ENCODE results near the gene NDUFB7. TPM values are rescaled to one million over a fixed set of nuclear protein-coding genes. Genes with fewer than 3 reads are reported as not detected.
A peak's percentile ranks its signal among the peaks of the same experiment; 100 is the strongest.

The NDUFB7 gene
- total and polyA plus RNA-seq, 3 experiments from 2014 or later = 123 to 235 (median 126) TPM

DNA sequence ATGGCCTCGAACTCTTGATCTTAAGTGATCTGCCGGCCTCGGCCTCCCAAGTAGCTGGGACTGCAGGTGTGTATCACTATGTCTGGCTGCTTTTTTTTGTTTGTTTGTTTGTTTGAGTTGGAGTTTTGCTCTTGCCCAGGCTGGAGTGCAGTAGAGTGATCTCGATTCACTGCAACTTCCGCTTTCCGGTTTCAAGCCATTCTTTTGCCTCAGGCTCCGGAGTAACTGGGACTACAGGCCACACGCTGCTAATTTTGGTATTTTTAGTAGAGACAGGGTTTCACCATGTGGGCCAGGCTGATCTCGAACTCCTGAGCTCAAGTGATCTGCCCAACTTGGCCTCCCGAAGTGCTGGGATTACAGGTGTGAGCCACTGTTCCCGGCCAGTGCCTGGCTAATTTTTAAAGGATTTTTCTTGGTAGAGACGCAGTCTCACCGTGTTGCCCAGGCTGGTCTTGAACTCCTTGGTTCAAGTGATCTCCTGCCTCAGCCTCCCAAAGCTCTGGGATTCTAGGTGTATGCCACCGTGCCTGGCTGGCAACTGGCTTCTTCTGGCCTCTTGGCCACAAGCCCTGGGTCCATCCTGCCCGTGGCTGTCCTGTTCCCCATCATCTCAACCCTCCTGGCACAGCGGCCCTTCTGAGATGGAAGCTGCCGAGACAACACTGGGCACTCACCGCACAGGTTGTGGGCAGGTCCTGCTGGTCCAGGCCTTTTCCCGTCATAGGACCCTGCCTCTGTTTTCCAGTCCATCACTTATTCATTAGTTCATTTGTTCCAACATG lies 30.9 kb downstream of the NDUFB7 start:
- Mint-ChIP-seq H3K27me3 (no peaks in the 10 kb centered on the region), H3K4me3 (no peak overlapping the region), H3K27ac (peak overlapping the region in 1 of 8 donors; percentile 33), H3K9me3 (no peaks in the 10 kb centered on the region), H3K4me1 (peaks cover 29 to 71% (median 29%) of the 10 kb centered on the region in 3 donors), H3K36me3 (peaks cover 0 to 33% (median 0%) of the 10 kb centered on the region in 3 donors)
- Histone ChIP-seq H3K4me3 (ENCODE audit: low read length) (no peak overlapping the region), H3K9me3 (ENCODE audit: low read length) (no peaks in the 10 kb centered on the region), H3K27ac (ENCODE audit: low read depth, low read length) (no peak overlapping the region), H3K36me3 (ENCODE audit: insufficient read depth, low read length) (no peaks in the 10 kb centered on the region), H3K4me1 (ENCODE audit: insufficient read depth, low read length) (peaks cover 9% of the 10 kb centered on the region), H3K27me3 (ENCODE audit: insufficient read depth, low read length, poor library complexity, severe bottlenecking) (no peaks in the 10 kb centered on the region)
- DNase-seq = no peak
- ChIA-PET POLR2A (no interaction called here), CTCF (no interaction called here)

DNA sequence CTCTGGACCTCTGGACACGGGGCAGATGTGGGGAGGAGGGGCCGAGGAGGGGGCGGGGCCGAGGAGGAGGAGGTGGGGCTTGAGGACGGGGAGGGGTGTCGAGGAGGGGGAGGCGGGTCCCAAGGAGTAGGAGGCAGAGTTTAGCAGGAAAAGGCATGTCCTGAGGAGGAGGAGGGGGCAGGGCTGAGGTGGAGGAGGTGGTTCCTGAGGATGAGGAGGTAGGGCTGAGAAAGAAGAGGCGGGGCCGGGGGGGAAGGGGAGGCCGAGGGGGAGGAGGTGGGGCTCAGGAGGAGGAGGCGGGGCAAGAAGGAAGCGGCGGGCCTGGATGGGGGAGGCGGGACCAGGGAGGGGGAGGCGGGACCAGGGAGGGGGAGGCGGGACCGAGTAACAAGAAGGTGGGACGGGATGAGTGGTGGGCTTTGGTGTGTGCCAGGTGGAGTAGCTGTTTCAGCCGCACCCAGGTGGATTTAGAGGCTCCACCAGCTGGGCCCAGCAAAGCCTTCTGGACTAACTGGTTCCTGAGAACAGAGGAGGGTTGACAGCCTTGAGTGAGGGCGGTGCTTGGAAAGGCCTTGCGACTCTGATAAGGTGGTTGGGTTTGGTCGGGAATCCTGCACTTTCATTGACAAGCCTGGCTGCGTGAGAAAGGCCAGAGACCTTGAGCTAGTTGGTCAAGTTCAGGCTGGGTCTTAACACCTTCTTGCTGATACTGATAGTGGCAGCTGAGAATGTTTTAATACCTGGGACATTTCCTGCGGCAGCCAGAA lies 34.8 kb downstream of the NDUFB7 start:
- peak in 2 of 5 donors; percentile 13 to 35 for DNase-seq
- Histone ChIP-seq H3K9me3 (ENCODE audit: low read length) (no peaks in the 10 kb centered on the region), H3K4me1 (ENCODE audit: insufficient read depth, low read length) (peaks cover 32% of the 10 kb centered on the region), H3K4me3 (ENCODE audit: low read length) (no peak overlapping the region), H3K27me3 (ENCODE audit: insufficient read depth, low read length, poor library complexity, severe bottlenecking) (no peaks in the 10 kb centered on the region), H3K36me3 (ENCODE audit: insufficient read depth, low read length) (no peaks in the 10 kb centered on the region), H3K27ac (ENCODE audit: low read depth, low read length) (no peak overlapping the region)
- ChIA-PET CTCF (interaction anchor here (0.8 to 1.8 kb wide), 6 partner anchors 12 to 32 kb away, joined by 3 to 7 read pairs (median 4); no protein-coding TSS in a partner anchor), POLR2A (interaction anchor here (0.7 kb wide), 1 partner anchor 362 kb away, joined by 5 read pairs; no protein-coding TSS in a partner anchor)
- no peaks in the 10 kb centered on the region for H3K9me3 Mint-ChIP-seq
- H3K4me1 Mint-ChIP-seq = peaks cover 28 to 65% (median 28%) of the 10 kb centered on the region in 3 donors
- H3K36me3 Mint-ChIP-seq = peaks cover 0 to 24% (median 6%) of the 10 kb centered on the region in 3 donors
- peak overlapping the region in 2 of 8 donors; percentile 12 to 61 for H3K27ac Mint-ChIP-seq
- no peaks in the 10 kb centered on the region for H3K27me3 Mint-ChIP-seq
- peak overlapping the region in 2 of 7 donors; percentile 28 to 61 for H3K4me3 Mint-ChIP-seq

DNA sequence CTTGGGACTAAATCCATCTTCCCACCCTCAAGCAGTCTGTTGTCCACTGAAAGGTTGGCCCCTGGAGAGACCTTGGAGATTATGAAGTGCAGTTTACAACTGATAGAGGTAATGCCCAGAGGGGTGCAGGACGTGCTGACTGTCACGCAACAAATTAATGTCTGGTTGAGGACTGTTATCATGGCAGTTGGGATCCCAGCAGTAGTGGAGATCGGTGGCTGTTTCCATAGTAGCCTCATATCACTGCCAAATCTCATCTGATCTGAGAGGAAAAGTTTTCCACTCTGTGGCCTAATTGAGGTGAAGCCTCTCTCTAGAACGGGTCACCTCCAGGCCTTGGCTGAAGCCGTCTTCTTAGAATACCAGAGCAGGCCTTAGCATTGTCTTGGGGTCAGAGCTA lies 38.4 kb downstream of the NDUFB7 start:
- no peak overlapping the region for H3K27ac ChIP-seq (ENCODE audit: low read depth, low read length)
- H3K27me3 ChIP-seq (ENCODE audit: insufficient read depth, low read length, poor library complexity, severe bottlenecking) = no peaks in the 10 kb centered on the region
- H3K4me1 ChIP-seq (ENCODE audit: insufficient read depth, low read length) = peaks cover 57% of the 10 kb centered on the region
- Mint-ChIP-seq H3K9me3 (no peaks in the 10 kb centered on the region), H3K27me3 (no peaks in the 10 kb centered on the region), H3K27ac (peak overlapping the region in 6 of 8 donors; percentile 35 to 59 (median 40)), H3K4me3 (peak overlapping the region in 1 of 7 donors; percentile 12), H3K36me3 (peaks cover 0 to 26% (median 6%) of the 10 kb centered on the region in 3 donors), H3K4me1 (peaks cover 36 to 77% (median 43%) of the 10 kb centered on the region in 3 donors)
- H3K9me3 ChIP-seq (ENCODE audit: low read length) = no peaks in the 10 kb centered on the region
- H3K36me3 ChIP-seq (ENCODE audit: insufficient read depth, low read length) = no peaks in the 10 kb centered on the region
- ChIA-PET POLR2A (interaction anchor here (1.3 kb wide), 1 partner anchor 12 kb away, joined by 6 read pairs; no protein-coding TSS in a partner anchor), CTCF (interaction anchor here (1.1 to 3.3 kb wide), 5 partner anchors 16 to 53 kb away, joined by 3 to 14 read pairs (median 5); no protein-coding TSS in a partner anchor)
- DNase-seq = no peak
- no peak overlapping the region for H3K4me3 ChIP-seq (ENCODE audit: low read length)

GRCh38 chr19:14530506-14530905 lies 41.4 kb downstream of the NDUFB7 start:
- no peak for DNase-seq
- Mint-ChIP-seq H3K27ac (peak overlapping the region in 7 of 8 donors; percentile 29 to 100 (median 94)), H3K9me3 (no peaks in the 10 kb centered on the region), H3K36me3 (peaks cover 0 to 24% (median 6%) of the 10 kb centered on the region in 3 donors), H3K27me3 (no peaks in the 10 kb centered on the region), H3K4me1 (peaks cover 32 to 73% (median 45%) of the 10 kb centered on the region in 3 donors), H3K4me3 (peak overlapping the region; percentile 85 to 99 (median 94))
- ChIA-PET CTCF (no interaction called here), POLR2A (interaction anchor here (0.6 to 4.6 kb wide), 4 partner anchors 13 to 204 kb away, joined by 3 to 44 read pairs (median 6); partner anchors contain the start of gene DNAJB1)
- H3K9me3 ChIP-seq (ENCODE audit: low read length) = no peaks in the 10 kb centered on the region
- no peaks in the 10 kb centered on the region for H3K27me3 ChIP-seq (ENCODE audit: insufficient read depth, low read length, poor library complexity, severe bottlenecking)
- peaks cover 43% of the 10 kb centered on the region for H3K4me1 ChIP-seq (ENCODE audit: insufficient read depth, low read length)
- no peak overlapping the region for H3K27ac ChIP-seq (ENCODE audit: low read depth, low read length)
- peak overlapping the region; percentile 97 for H3K4me3 ChIP-seq (ENCODE audit: low read length)
- H3K36me3 ChIP-seq (ENCODE audit: insufficient read depth, low read length) = no peaks in the 10 kb centered on the region

DNA sequence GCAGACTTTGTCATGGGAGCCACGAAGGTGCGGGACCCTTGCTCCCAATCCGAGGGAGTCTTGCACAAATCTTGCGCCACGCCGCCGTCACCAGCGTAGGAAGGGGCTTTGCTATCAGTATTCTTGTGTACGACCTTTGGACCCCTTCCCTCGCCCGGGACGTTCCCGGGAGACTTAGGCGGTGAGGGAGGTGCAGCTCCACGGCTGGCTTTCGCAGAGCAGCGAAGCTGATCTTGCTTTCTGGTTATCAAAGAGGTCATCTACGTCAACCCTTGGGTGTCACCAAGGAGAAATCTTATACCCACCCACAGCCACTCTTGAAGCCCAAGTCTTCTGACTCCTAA lies 41.9 kb downstream of the NDUFB7 start:
- peaks cover 0 to 24% (median 6%) of the 10 kb centered on the region in 3 donors for H3K36me3 Mint-ChIP-seq
- H3K9me3 Mint-ChIP-seq = no peaks in the 10 kb centered on the region
- Histone ChIP-seq H3K9me3 (ENCODE audit: low read length) (no peaks in the 10 kb centered on the region), H3K36me3 (ENCODE audit: insufficient read depth, low read length) (no peaks in the 10 kb centered on the region), H3K27ac (ENCODE audit: low read depth, low read length) (peak overlapping the region; percentile 91), H3K4me3 (ENCODE audit: low read length) (peak overlapping the region; percentile 97), H3K27me3 (ENCODE audit: insufficient read depth, low read length, poor library complexity, severe bottlenecking) (no peaks in the 10 kb centered on the region), H3K4me1 (ENCODE audit: insufficient read depth, low read length) (peaks cover 43% of the 10 kb centered on the region)
- H3K27ac Mint-ChIP-seq = peak overlapping the region; percentile 94 to 100 (median 98)
- H3K4me1 Mint-ChIP-seq = peaks cover 34 to 78% (median 47%) of the 10 kb centered on the region in 3 donors
- ChIA-PET POLR2A (interaction anchor here (0.6 to 4.6 kb wide), 4 partner anchors 12 to 204 kb away, joined by 3 to 44 read pairs (median 6); partner anchors contain the start of gene DNAJB1), CTCF (interaction anchor here (0.6 to 1.3 kb wide), 2 partner anchors 9 to 26 kb away, joined by 3 to 4 read pairs; no protein-coding TSS in a partner anchor)
- H3K27me3 Mint-ChIP-seq = no peaks in the 10 kb centered on the region
- H3K4me3 Mint-ChIP-seq = peak overlapping the region; percentile 85 to 99 (median 94)
- DNase-seq = peak in 2 of 5 donors; percentile 49 to 72

GRCh38 chr19:14529254-14530004 lies 42.4 kb downstream of the NDUFB7 start, which contains the start of gene TECR:
TSS of gene TECR (plus strand) at chr19:14529594. CDS start at chr19:14529697, 103 bp downstream.
- DNase-seq = peak; percentile 99 to 100 (median 100)
- Histone ChIP-seq H3K4me3 (ENCODE audit: low read length) (peak within 1 kb of the TSS; percentile 97), H3K27ac (ENCODE audit: low read depth, low read length) (peak within 1 kb of the TSS; percentile 91), H3K36me3 (ENCODE audit: insufficient read depth, low read length) (no peaks in the 10 kb centered on the region), H3K27me3 (ENCODE audit: insufficient read depth, low read length, poor library complexity, severe bottlenecking) (no peaks in the 10 kb centered on the region), H3K4me1 (ENCODE audit: insufficient read depth, low read length) (peaks cover 40% of the 10 kb centered on the region), H3K9me3 (ENCODE audit: low read length) (no peaks in the 10 kb centered on the region)
- peak within 1 kb of the TSS; percentile 85 to 99 (median 94) for H3K4me3 Mint-ChIP-seq
- no peaks in the 10 kb centered on the region for H3K9me3 Mint-ChIP-seq
- peaks cover 0 to 22% (median 6%) of the 10 kb centered on the region in 3 donors for H3K36me3 Mint-ChIP-seq
- peaks cover 34 to 73% (median 47%) of the 10 kb centered on the region in 3 donors for H3K4me1 Mint-ChIP-seq
- POLR2A ChIA-PET = interaction anchor here (0.7 to 4.6 kb wide), 4 partner anchors 12 to 25 kb away, joined by 3 to 44 read pairs (median 6); partner anchors contain the start of gene DNAJB1
- H3K27me3 Mint-ChIP-seq = no peaks in the 10 kb centered on the region
- CTCF ChIA-PET = interaction anchor here (0.6 to 1.3 kb wide), 3 partner anchors 9 to 25 kb away, joined by 3 to 5 read pairs (median 4); partner anchors contain the start of gene DNAJB1
- H3K27ac Mint-ChIP-seq = peak within 1 kb of the TSS; percentile 94 to 100 (median 98)
